ENCODE measurements around the gene METTL17.

GRCh38 chr14:21039585-21040369, 50.0 kb downstream of the METTL17 start:
- 0 out of 2 replicates have a peak, but pooled peaks have one; percentile 25 for TF ChIP-seq CTCF (IDR thresholded peaks at IDR 0.05)
- TF ChIP-seq ZNF281 (CRISPR knock-in tag; IDR thresholded peaks at IDR 0.05): no peak
- no peak for TF ChIP-seq ZNF232 (CRISPR knock-in tag; IDR thresholded peaks at IDR 0.05)
- no peak for TF ChIP-seq NR1H2 (CRISPR knock-in tag; IDR thresholded peaks at IDR 0.05)
- TF ChIP-seq MLX (CRISPR knock-in tag; IDR thresholded peaks at IDR 0.05): no peak
- TF ChIP-seq ZNF121 (CRISPR knock-in tag; IDR thresholded peaks at IDR 0.05): no peak
- no peak for TF ChIP-seq ATF2 (CRISPR knock-in tag; IDR thresholded peaks at IDR 0.05; ENCODE audit: borderline replicate concordance, low read depth)
- no peak for TF ChIP-seq USF2 (CRISPR knock-in tag; IDR thresholded peaks at IDR 0.05)
- no peak for TF ChIP-seq FOXJ3 (CRISPR knock-in tag; IDR thresholded peaks at IDR 0.05; ENCODE audit: borderline replicate concordance)
- no peak for TF ChIP-seq TEAD4 (CRISPR knock-in tag; IDR thresholded peaks at IDR 0.05)
- TF ChIP-seq AR (CRISPR knock-in tag; IDR thresholded peaks at IDR 0.05): no peak
- TF ChIP-seq ATF6 (CRISPR knock-in tag; IDR thresholded peaks at IDR 0.05): no peak
- no peak for TF ChIP-seq ZMAT4 (CRISPR knock-in tag; IDR thresholded peaks at IDR 0.05)

Measured in WTC11 (cell line).